Fibroblast of mammary gland (primary cell): ENCODE measurements around the gene ATP13A2.
A peak's percentile ranks its signal among the peaks of the same experiment; 100 is the strongest.

ENCODE experiments used
- DNase-seq: peaks from one replicate; pipeline ENCODE4 v3.0.0-alpha.2; 2010; ENCODE audit warnings: low read depth
- H3K4me3 ChIP-seq: 2 replicates; pipeline ENCODE4 v1.5.1; 2011; ENCODE audit warnings: low read depth, mild to moderate bottlenecking, low read length, moderate library complexity; ENCODE audit not compliant: control insufficient read depth
- TF ChIP-seq, protein P1 (sequence below): conservative IDR thresholded peaks from 2 replicates; pipeline ENCODE4 v1.5.1; 2011; ENCODE audit warnings: low read depth, low read length, inconsistent platforms; ENCODE audit not compliant: control insufficient read depth, insufficient read depth

Gene ATP13A2

DNA sequence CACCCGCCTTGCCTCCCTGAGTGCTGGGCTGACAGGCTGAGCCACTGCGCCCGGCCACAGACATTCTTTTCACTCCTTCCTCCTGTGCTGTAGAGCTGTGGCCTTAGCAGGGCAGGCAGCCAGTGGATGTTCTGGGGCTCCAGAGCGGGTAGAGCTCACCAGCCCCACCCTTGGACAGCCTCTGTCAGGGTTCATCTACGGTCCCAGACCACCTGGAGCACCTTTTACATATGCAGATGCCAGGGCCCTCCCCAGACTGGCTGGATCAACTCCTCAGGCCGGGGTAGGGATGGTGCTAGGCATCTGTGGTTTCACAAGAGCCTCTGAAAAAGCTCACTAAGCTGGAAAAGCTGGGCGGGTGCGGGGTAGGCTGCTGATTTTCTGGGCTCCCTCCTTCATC lies 4.6 kb downstream of the ATP13A2 start:
- no peak overlapping the region for H3K4me3 ChIP-seq
- TF ChIP-seq, protein P1, sequence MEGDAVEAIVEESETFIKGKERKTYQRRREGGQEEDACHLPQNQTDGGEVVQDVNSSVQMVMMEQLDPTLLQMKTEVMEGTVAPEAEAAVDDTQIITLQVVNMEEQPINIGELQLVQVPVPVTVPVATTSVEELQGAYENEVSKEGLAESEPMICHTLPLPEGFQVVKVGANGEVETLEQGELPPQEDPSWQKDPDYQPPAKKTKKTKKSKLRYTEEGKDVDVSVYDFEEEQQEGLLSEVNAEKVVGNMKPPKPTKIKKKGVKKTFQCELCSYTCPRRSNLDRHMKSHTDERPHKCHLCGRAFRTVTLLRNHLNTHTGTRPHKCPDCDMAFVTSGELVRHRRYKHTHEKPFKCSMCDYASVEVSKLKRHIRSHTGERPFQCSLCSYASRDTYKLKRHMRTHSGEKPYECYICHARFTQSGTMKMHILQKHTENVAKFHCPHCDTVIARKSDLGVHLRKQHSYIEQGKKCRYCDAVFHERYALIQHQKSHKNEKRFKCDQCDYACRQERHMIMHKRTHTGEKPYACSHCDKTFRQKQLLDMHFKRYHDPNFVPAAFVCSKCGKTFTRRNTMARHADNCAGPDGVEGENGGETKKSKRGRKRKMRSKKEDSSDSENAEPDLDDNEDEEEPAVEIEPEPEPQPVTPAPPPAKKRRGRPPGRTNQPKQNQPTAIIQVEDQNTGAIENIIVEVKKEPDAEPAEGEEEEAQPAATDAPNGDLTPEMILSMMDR = no peak
- DNase-seq = no peak

DNA sequence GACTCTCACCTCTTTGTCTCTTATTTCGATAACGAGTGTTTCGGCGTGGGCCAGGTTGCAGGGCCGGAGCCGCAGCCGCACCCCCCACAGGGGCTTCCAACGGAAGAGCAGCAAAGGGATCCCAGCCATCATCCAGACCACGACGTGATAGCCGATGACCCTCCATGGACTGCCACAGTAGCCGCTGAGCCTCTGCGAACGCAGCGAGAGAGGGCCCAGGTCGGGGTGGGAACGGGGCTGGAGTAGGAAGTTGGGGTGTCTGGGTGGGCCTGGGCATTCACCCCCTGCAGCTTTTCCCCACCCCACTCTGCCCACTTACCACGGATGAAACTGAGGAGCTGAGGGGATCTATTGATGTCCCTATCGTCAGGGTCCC lies 6.4 kb downstream of the ATP13A2 start:
- H3K4me3 ChIP-seq = no peak overlapping the region
- TF ChIP-seq, protein P1 = no peak
- DNase-seq = no peak

DNA sequence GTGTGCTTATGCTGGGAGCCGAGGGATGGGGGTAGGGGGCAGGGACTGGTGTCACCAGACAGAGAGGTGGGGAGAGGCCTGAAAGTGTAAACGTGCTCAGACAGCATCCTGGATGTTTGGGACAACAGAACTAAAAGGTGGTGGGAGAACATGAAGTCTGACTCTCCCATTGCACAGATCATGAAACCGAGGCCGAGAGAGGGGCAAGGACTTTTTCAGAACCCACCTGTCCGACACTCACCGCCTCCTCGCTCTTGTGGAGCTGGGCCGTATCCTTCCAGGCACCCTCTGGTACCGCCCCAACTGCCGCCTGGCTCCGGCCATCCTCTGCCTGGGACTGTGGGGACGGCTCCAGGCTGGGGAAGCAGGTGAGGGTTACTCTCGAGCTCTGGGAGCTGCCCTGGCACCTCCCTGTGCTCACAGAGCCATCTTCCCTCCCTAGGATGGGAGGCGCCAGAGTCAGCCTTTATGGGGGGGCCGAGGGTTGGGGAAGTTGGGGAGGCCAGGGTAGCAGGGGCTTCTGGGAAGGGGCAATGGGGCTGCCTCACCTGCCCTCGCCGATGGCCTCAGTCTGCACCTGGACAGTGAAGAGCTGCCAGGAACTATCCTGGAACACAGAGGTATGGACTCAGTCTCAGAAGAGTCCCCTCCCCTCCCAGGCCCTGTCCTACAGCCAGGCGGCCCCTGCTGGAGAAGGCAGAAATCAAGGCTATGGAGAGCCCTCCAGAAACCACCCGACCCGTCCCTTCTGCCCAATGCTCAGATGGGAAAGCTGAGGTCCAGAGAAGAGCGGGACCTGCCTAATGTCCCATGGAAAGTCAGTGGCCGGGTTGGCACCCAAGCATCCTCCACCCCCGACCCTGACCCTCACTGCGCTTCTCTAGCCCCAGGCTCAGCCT lies 7.0 kb downstream of the ATP13A2 start:
- TF ChIP-seq, protein P1 = peak; percentile 11
- DNase-seq = no peak
- H3K4me3 ChIP-seq = no peak overlapping the region

DNA sequence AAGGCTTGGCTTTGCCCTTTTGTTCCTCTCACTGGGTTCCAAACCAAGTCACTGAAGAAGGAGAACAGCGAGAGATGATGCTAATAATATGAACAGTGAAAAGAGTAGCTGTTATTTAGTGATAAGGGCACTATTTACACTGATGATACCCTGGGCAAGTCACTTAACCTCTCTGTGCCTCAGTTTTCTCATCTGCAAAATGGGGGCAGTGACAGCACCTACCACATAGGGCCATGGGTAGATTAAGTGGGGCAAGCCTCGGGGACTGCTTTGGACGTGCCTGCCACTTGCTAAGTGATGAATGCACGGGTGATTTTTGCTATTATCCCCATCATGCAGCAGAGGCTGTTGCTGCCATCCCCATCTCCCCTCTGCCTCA lies 9.2 kb downstream of the ATP13A2 start:
- TF ChIP-seq, protein P1 = no peak
- no peak for DNase-seq
- no peak overlapping the region for H3K4me3 ChIP-seq

DNA sequence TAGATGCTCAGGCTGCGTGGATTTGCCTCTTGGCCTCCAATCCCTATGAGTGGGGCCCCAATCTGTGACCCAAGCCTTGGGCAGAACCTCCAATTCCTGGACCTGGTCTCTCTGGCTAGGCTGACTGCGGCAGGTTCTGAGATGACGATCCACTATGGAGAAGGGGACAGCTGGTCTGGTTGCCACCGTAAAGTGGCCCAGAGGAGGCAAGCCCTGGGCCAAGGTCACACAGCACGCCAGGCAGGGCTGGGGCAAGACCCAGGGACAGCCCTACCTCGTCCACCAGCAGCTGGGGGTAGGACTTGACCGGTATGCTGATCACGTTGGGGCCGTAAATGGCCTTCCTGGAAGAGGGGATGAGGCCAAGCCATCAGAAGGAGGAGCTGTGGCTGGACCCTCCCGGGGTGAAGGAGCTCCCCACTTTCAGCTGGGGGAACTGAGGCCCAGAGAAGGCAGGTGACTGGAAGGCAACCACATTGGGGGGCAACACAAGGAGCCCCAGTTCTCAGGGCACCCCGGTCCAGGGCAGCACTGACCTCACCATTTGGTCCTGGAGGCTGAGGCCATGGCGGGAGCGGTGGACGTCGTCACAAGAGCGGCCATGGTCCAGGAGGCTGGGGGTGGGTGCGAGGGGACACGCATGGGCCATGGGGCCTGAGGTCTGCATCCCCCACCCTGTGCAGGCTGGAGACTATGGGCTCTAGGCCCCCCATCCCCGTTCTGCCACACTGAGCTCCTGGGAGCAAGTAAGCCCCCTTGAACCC lies 9.8 kb downstream of the ATP13A2 start:
- no peak for DNase-seq
- TF ChIP-seq, protein P1 = no peak

DNA sequence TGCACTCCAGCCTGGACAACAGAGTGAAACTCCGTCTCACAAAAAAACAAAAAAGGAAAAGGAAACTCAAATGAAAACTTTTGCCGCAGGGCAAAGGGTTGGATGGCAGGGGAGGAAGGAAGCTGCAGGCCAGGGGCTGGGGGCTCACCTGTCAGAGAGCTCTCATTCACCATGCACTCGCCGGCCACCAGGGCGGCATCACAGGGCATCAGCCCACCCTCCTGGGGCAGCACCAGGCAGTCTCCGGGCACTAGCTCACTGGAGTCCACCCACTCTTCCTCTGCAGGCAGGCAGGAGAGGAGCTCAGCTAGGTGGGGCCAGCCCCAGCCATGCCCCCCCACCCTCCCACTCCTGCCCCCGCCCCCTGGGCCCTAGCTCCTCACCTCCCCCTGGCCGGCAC lies 11.9 kb downstream of the ATP13A2 start:
- TF ChIP-seq, protein P1 = no peak
- no peak overlapping the region for H3K4me3 ChIP-seq
- DNase-seq = no peak

More for the DNA sequence above, 9.8 kb downstream of the ATP13A2 start:
- H3K4me3 ChIP-seq = no peak overlapping the region
